Measurements from ENCODE around the gene CLDN34.

CLDN34 gene

GRCh38 chrX:9961750-9962149 lies 5.4 kb upstream of the CLDN34 start:
- no peak overlapping the region for H3K4me3 ChIP-seq (ENCODE audit: low read depth, low read length)
- TF ChIP-seq, protein P1, sequence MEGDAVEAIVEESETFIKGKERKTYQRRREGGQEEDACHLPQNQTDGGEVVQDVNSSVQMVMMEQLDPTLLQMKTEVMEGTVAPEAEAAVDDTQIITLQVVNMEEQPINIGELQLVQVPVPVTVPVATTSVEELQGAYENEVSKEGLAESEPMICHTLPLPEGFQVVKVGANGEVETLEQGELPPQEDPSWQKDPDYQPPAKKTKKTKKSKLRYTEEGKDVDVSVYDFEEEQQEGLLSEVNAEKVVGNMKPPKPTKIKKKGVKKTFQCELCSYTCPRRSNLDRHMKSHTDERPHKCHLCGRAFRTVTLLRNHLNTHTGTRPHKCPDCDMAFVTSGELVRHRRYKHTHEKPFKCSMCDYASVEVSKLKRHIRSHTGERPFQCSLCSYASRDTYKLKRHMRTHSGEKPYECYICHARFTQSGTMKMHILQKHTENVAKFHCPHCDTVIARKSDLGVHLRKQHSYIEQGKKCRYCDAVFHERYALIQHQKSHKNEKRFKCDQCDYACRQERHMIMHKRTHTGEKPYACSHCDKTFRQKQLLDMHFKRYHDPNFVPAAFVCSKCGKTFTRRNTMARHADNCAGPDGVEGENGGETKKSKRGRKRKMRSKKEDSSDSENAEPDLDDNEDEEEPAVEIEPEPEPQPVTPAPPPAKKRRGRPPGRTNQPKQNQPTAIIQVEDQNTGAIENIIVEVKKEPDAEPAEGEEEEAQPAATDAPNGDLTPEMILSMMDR (IDR thresholded peaks at IDR 0.05; ENCODE audit: low read depth, low read length), result no peak

- TF ChIP-seq, protein P1 (IDR thresholded peaks at IDR 0.05; ENCODE audit: low read depth, low read length), result no peak
Measured at GRCh38 chrX:9977635-9978034, 10.5 kb downstream of the CLDN34 start.

DNA sequence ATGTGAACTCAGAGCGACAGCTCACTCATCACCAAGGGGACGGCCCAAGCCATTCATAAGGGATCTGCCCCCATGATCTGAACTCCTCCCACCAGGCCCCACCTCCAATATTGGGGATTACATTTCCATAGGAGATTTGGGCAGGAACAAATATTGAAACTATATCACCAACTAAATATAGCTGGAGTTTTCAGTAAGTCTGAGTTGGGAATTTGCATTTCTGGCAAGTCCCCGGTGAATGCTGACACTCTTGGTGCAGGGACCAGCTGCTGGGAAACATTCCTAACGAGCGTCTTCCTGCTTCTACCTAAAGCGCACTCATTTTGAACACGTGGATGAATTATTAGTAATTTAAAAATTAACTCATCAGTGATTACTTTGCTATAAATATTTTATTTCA lies 13.2 kb downstream of the CLDN34 start:
- TF ChIP-seq, protein P1 (IDR thresholded peaks at IDR 0.05; ENCODE audit: low read depth, low read length), result no peak

More at GRCh38 chrX:9977635-9978034, 10.5 kb downstream of the CLDN34 start:
- H3K4me3 ChIP-seq (ENCODE audit: low read depth, low read length), result no peak overlapping the region

DNA sequence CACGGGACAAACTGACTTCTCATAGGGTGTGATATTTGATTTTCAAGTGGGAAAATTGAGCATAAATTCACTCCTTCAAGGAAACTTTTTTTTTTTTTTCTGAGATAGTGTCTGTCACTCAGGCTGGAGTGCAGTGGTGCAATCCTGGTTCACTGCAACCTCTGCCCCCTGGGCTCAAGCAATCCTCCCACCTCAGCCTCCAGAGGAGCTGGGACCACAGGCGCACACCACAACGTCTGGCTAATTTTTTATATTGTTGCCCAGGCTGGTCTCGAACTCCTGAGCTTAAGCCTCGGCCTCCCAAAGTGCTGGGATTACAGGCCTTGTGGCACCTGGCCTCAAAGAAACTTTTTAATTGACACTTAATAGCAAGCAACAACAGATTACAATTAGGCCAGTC lies 13.8 kb downstream of the CLDN34 start:
- H3K4me3 ChIP-seq (ENCODE audit: low read depth, low read length), result no peak overlapping the region
- TF ChIP-seq, protein P1 (IDR thresholded peaks at IDR 0.05; ENCODE audit: low read depth, low read length), result no peak

More for the DNA sequence above, 13.2 kb downstream of the CLDN34 start:
- no peak overlapping the region for H3K4me3 ChIP-seq (ENCODE audit: low read depth, low read length)

DNA sequence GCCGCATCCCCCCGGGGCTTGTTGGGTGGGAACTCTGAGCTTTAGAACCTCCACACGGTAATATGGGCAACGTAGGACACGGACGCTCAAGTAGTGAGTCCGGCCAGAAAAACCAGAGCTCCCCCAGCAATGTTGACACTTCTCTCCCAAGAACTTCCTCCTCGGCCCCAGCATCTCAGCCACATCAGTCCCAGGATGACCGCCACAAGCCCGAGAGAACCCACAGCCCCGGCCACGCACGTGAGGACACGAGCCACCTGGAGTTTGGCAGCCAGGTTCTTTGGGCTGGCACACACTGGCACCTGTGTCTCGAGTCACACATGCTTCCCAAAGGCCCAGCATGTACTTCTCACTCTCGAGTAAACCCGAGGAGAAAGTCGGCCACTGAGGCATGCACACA lies 16.3 kb downstream of the CLDN34 start:
- H3K4me3 ChIP-seq (ENCODE audit: low read depth, low read length), result no peak overlapping the region
- TF ChIP-seq, protein P1 (IDR thresholded peaks at IDR 0.05; ENCODE audit: low read depth, low read length), result no peak

DNA sequence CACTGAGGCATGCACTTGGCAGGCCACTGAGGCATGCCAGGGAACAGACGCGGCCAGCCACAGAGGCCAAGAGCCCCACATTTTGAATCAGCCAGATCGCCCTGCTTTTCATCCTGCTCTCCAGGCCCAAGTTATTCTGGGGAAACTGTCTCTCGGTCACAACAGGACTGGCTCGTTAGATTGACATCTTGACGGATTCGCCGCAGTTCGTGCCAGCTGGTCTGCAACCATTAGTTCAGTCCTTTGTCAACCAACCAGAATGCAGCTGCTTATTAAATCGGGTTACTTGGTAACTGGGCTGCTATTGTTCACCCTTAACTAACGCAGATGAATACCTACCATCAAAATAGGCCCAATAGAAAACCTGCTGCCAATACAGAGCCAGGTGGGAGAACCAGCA lies 16.7 kb downstream of the CLDN34 start:
- H3K4me3 ChIP-seq (ENCODE audit: low read depth, low read length), result no peak overlapping the region
- TF ChIP-seq, protein P1 (IDR thresholded peaks at IDR 0.05; ENCODE audit: low read depth, low read length), result no peak

- no peak overlapping the region for H3K4me3 ChIP-seq (ENCODE audit: low read depth, low read length)
- TF ChIP-seq, protein P1 (IDR thresholded peaks at IDR 0.05; ENCODE audit: low read depth, low read length), result peak; percentile 21; the same call in 1 of the 2 replicates
Measured at GRCh38 chrX:9988762-9989161, 21.6 kb downstream of the CLDN34 start.

Measured in WI38 (cell line).